Measurements from ENCODE around the gene HIP1. TPM values are rescaled to one million over a fixed set of nuclear protein-coding genes. Genes with fewer than 3 reads are reported as not detected.
"Not testable (repeated sequence)": the region's sequence is repeated elsewhere in the genome, so short reads cannot be mapped to it uniquely, and the experiment has no call there.

Gene HIP1
- 39.2 and 46.2 TPM in 2 replicates for total RNA-seq (ENCODE audit: low replicate concordance)

DNA sequence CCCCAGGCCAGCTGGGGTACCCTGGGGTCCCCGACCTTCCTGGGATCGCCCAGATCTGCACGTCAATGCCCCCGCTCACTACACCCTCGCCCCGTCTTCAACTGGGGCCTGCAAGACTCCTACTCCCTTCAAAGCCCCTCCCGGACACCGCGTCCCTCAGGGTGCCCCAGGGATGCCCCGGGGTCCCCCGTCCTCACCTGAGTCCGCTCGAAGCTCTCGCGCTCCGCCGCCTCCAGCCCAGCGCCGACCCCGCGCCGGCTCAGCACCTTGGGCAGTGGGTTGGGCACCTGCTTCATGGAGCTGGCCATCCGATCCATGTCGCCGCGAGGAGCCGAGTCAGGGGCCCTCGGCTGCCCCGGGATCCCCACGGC lies at the start of gene HIP1:
TSS of gene HIP1 (minus strand) at position 338 of the 371 bp plus-strand sequence. CDS start at position 317, 21 bp downstream.
- H2AFZ ChIP-seq (replicated peaks): peak within 1 kb of the TSS; percentile 98
- H3K4me1 ChIP-seq: peaks cover 3% of the 10 kb centered on the region
- H3K36me3 Mint-ChIP-seq: no peaks in the 10 kb centered on the region
- H3K27ac ChIP-seq: no peak within 1 kb of the TSS
- H3K79me2 ChIP-seq (ENCODE audit: low read depth): no peaks in the 10 kb centered on the region
- H3K9me3 ChIP-seq (ENCODE audit: low read depth): no peaks in the 10 kb centered on the region
- TF ChIP-seq EZH2phosphoT487 (IDR thresholded peaks at IDR 0.05) (no peak), EZH2 (IDR thresholded peaks at IDR 0.05) (no peak)
- TF ChIP-seq, protein P1, sequence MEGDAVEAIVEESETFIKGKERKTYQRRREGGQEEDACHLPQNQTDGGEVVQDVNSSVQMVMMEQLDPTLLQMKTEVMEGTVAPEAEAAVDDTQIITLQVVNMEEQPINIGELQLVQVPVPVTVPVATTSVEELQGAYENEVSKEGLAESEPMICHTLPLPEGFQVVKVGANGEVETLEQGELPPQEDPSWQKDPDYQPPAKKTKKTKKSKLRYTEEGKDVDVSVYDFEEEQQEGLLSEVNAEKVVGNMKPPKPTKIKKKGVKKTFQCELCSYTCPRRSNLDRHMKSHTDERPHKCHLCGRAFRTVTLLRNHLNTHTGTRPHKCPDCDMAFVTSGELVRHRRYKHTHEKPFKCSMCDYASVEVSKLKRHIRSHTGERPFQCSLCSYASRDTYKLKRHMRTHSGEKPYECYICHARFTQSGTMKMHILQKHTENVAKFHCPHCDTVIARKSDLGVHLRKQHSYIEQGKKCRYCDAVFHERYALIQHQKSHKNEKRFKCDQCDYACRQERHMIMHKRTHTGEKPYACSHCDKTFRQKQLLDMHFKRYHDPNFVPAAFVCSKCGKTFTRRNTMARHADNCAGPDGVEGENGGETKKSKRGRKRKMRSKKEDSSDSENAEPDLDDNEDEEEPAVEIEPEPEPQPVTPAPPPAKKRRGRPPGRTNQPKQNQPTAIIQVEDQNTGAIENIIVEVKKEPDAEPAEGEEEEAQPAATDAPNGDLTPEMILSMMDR (IDR thresholded peaks at IDR 0.05): no peak
- DNase-seq (ENCODE audit: low spot score): no peak
- peak within 1 kb of the TSS; percentile 96 for H3K4me3 Mint-ChIP-seq
- H4K20me1 ChIP-seq (ENCODE audit: low read depth): peaks cover 13% of the 10 kb centered on the region
- peak within 1 kb of the TSS; percentile 84 for H3K4me3 ChIP-seq
- peak within 1 kb of the TSS; percentile 96 for H3K27ac Mint-ChIP-seq
- no peaks in the 10 kb centered on the region for H3K9me3 Mint-ChIP-seq
- H3K27me3 ChIP-seq: peaks cover 20% of the 10 kb centered on the region
- H3K4me1 Mint-ChIP-seq: peaks cover 36% of the 10 kb centered on the region
- peaks cover 30% of the 10 kb centered on the region for H3F3A ChIP-seq (ENCODE audit: low read depth)
- peak within 1 kb of the TSS; percentile 24 for H3K9ac ChIP-seq
- peak within 1 kb of the TSS; percentile 92 for H3K4me2 ChIP-seq
- no peaks in the 10 kb centered on the region for H3K36me3 ChIP-seq
- H3K27me3 Mint-ChIP-seq (ENCODE audit: insufficient read depth, low read depth): peaks cover 29% of the 10 kb centered on the region

DNA sequence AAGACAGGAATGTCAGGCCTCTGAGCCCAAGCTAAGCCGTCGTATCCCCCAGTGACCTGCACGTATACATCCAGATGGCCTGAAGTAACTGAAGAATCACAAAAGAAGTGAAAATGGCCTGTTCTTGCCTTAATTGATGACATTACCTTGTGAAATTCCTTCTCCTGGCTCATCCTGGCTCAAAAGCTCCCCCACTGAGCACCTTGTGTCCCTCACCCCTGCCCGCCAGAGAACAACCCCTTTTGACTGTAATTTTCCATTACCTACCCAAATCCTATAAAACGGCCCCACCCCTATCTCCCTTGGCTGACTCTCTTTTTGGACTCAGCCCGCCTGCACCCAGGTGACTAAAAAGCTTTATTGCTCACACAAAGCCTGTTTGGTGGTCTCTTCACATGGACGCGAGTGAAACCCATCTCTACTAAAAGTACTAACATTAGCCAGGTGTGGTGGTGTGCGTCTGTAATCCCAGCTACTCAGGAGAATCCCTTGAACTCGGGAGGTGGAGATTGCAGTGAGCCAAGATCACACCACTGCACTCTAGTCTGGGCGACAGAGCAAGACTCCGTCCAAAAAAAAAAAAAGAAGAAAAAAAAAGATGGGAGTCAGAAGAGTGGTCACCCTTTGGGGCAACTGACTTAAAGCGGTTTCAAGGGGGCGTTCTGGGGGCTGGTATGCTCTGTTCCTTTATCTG lies 49.6 kb upstream of the HIP1 start:
- not testable (repeated sequence) for DNase-seq (ENCODE audit: low spot score); H3K9me3 ChIP-seq (ENCODE audit: low read depth); H3K27me3 ChIP-seq; H2AFZ ChIP-seq (replicated peaks); H3K4me1 Mint-ChIP-seq; H4K20me1 ChIP-seq (ENCODE audit: low read depth); H3K79me2 ChIP-seq (ENCODE audit: low read depth); H3K4me3 Mint-ChIP-seq; H3K9ac ChIP-seq; H3K27ac ChIP-seq; H3K36me3 Mint-ChIP-seq; H3K36me3 ChIP-seq; H3K9me3 Mint-ChIP-seq; H3K27me3 Mint-ChIP-seq (ENCODE audit: insufficient read depth, low read depth); H3K27ac Mint-ChIP-seq
- peak overlapping the region; percentile 64 for H3K4me2 ChIP-seq
- H3K4me3 ChIP-seq: peak overlapping the region; percentile 3
- H3F3A ChIP-seq (ENCODE audit: low read depth): peaks cover 15% of the 10 kb centered on the region
- peaks cover 12% of the 10 kb centered on the region for H3K4me1 ChIP-seq

DNA sequence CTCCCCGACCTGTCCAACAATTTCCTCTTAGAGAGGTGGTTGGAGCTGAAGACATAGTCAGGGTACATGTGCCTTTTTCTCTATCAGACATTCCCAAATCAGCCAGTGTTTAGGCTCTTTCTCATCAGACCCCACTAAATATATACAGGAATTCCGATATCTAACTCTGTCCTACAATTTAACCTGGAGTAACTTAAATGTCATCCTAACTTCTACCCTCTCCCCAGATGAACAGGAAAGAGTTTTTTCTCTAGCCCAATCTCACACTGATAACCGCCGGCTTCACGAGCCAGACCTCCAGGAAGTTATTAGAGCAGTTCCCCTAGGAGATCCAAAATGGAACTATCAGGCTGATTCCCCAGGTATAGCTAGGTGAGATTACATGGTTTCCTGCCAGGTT lies 44.3 kb upstream of the HIP1 start:
- DNase-seq (ENCODE audit: low spot score); H3K36me3 Mint-ChIP-seq; H3K4me1 ChIP-seq; H3K4me3 ChIP-seq; H3K36me3 ChIP-seq; H3K27me3 Mint-ChIP-seq (ENCODE audit: insufficient read depth, low read depth); H2AFZ ChIP-seq (replicated peaks); H3K4me3 Mint-ChIP-seq; H3K79me2 ChIP-seq (ENCODE audit: low read depth); H3K9me3 Mint-ChIP-seq; H3K9ac ChIP-seq; H3K27me3 ChIP-seq; H3F3A ChIP-seq (ENCODE audit: low read depth); H3K4me2 ChIP-seq; H3K27ac Mint-ChIP-seq; H3K27ac ChIP-seq; H3K9me3 ChIP-seq (ENCODE audit: low read depth); H4K20me1 ChIP-seq (ENCODE audit: low read depth): not testable (repeated sequence)
- H3K4me1 Mint-ChIP-seq: peaks cover 13% of the 10 kb centered on the region

DNA sequence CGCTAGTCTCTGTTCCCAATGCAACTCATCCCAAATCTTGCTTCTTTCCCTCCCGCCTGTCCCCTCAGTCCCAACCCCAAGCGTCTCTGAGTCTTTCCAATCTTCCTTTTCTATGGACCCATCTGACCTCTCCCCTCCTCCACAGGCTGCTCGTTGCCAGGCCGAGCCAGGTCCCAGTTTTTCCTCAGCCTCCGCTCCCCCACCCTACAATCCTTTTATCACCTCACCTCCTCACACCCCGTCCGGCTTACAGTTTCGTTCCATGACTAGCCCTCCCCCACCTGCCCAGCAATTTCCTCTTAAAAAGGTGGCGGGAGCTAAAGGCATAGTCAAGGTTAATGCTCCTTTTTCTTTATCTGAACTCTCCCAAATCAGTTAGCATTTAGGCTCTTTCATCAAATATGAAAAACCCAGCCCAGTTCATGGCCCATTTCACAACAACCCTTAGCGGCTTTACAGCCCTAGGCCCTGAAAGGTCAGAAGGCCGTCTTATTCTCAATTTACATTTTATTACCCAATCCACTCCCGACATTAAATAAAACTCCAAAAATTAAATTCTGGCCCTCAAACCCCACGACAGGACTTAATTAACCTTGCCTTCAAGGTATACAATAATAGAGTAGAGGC lies 42.0 kb upstream of the HIP1 start:
- not testable (repeated sequence) for H3K4me3 ChIP-seq

DNA sequence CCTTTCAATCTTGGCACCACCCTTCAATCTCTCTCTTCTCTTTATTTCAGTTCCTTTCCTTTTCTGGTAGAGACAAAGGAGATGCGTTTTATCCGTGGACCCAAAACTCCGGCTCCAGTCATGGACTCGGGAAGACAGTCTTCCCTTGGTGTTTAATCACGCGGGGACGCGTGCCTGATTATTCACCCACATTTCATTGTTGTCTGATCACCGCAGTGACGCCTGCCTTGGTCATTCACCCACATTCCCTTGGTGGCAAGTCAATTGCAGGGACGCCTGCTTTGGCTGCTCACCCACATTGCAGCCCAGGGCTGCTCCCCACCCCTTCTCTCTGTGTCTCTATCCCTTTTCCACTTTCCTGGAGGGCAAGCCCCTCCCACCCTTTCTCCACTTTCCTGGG lies 40.8 kb upstream of the HIP1 start:
- H3K4me3 Mint-ChIP-seq; H3F3A ChIP-seq (ENCODE audit: low read depth); H3K9me3 Mint-ChIP-seq; H4K20me1 ChIP-seq (ENCODE audit: low read depth); H3K27me3 Mint-ChIP-seq (ENCODE audit: insufficient read depth, low read depth); H3K36me3 ChIP-seq; H3K27ac Mint-ChIP-seq; H3K4me3 ChIP-seq; H3K36me3 Mint-ChIP-seq; H3K9ac ChIP-seq; H3K9me3 ChIP-seq (ENCODE audit: low read depth); H3K4me2 ChIP-seq; H3K4me1 ChIP-seq; H2AFZ ChIP-seq (replicated peaks); DNase-seq (ENCODE audit: low spot score); H3K27ac ChIP-seq; H3K27me3 ChIP-seq; H3K79me2 ChIP-seq (ENCODE audit: low read depth): not testable (repeated sequence)
- peaks cover 13% of the 10 kb centered on the region for H3K4me1 Mint-ChIP-seq

More for the DNA sequence above, 42.0 kb upstream of the HIP1 start:
- not testable (repeated sequence) for H3F3A ChIP-seq (ENCODE audit: low read depth); H3K79me2 ChIP-seq (ENCODE audit: low read depth); H3K27me3 Mint-ChIP-seq (ENCODE audit: insufficient read depth, low read depth); DNase-seq (ENCODE audit: low spot score); H3K36me3 Mint-ChIP-seq; H3K9me3 ChIP-seq (ENCODE audit: low read depth); H3K27me3 ChIP-seq; H3K27ac Mint-ChIP-seq; H3K9ac ChIP-seq; H3K4me3 Mint-ChIP-seq; H3K4me2 ChIP-seq; H3K4me1 ChIP-seq; H3K36me3 ChIP-seq; H3K9me3 Mint-ChIP-seq; H3K27ac ChIP-seq; H2AFZ ChIP-seq (replicated peaks); H4K20me1 ChIP-seq (ENCODE audit: low read depth)
- peaks cover 13% of the 10 kb centered on the region for H3K4me1 Mint-ChIP-seq

DNA sequence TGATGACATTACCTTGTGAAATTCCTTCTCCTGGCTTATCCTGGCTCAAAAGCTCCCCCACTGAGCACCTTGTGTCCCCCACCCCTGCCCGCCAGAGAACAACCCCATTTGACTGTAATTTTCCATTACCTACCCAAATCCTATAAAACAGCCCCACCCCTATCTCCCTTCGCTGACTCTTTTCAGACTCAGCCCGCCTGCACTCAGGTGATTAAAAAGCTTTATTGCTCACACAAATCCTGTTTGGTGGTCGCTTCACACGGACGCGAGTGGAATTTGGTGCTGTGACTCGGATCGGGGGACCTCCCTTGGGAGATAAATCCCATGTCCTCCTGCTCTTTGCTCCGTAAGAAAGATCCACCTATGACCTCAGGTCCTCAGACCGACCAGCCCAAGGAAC lies 40.3 kb upstream of the HIP1 start:
- H3K27me3 ChIP-seq; H3K9ac ChIP-seq; H3K27me3 Mint-ChIP-seq (ENCODE audit: insufficient read depth, low read depth); H3K4me1 ChIP-seq; H3K36me3 Mint-ChIP-seq; H4K20me1 ChIP-seq (ENCODE audit: low read depth); H3K27ac Mint-ChIP-seq; H2AFZ ChIP-seq (replicated peaks); H3F3A ChIP-seq (ENCODE audit: low read depth); H3K4me2 ChIP-seq; DNase-seq (ENCODE audit: low spot score); H3K79me2 ChIP-seq (ENCODE audit: low read depth); H3K4me3 Mint-ChIP-seq; H3K27ac ChIP-seq; H3K9me3 ChIP-seq (ENCODE audit: low read depth); H3K4me3 ChIP-seq; H3K36me3 ChIP-seq; H3K9me3 Mint-ChIP-seq: not testable (repeated sequence)
- H3K4me1 Mint-ChIP-seq: peaks cover 13% of the 10 kb centered on the region
